ENCODE data around the gene CPTP. TPM values are rescaled to one million over a fixed set of nuclear protein-coding genes. Genes with fewer than 3 reads are reported as not detected.

CPTP gene
- total RNA-seq, 1 experiment from 2014 or later, result 14.0 TPM

- no peaks in the 10 kb centered on the region for H3K9me3 ChIP-seq (ENCODE audit: control insufficient read depth, low read depth, low read length)
- peak; percentile 67 for DNase-seq
- no peak within 1 kb of the TSS for H4K5ac ChIP-seq (ENCODE audit: insufficient read length, low read depth, low read length)
- no peak within 1 kb of the TSS for H2BK20ac ChIP-seq (ENCODE audit: low read depth, low read length, poor library complexity, severe bottlenecking)
- H3K23me2 ChIP-seq (ENCODE audit: insufficient read length, low read depth, low read length, poor library complexity, severe bottlenecking), result peaks cover 11% of the 10 kb centered on the region
- no peak within 1 kb of the TSS for H2AK5ac ChIP-seq (ENCODE audit: insufficient read length, low read length)
- peaks cover 10% of the 10 kb centered on the region for H3K79me1 ChIP-seq (ENCODE audit: insufficient read depth, low read depth, low read length, poor library complexity, severe bottlenecking)
- peak; percentile 55; the same call in 2 of the 3 replicates for TF ChIP-seq CTCF (conservative IDR thresholded peaks at IDR 0.05)
- peaks cover 3% of the 10 kb centered on the region; the same call in 1 of the 2 replicates for H3K79me2 ChIP-seq (ENCODE audit: insufficient read depth, low read length)
- H3K9ac ChIP-seq (ENCODE audit: extremely low read depth, insufficient read length, low read length), result peak within 1 kb of the TSS; percentile 3
- H4K20me1 ChIP-seq (ENCODE audit: control insufficient read depth, insufficient read depth, insufficient read length), result peaks cover 3% of the 10 kb centered on the region
- peak within 1 kb of the TSS; percentile 59 for H3K14ac ChIP-seq (ENCODE audit: insufficient read depth, low read length)
- no peak within 1 kb of the TSS for H4K8ac ChIP-seq (replicated peaks; ENCODE audit: insufficient read length, low read depth, low read length)
- H3K4me2 ChIP-seq (ENCODE audit: insufficient read depth, insufficient read length, low read length), result peak within 1 kb of the TSS; percentile 90
- no peak within 1 kb of the TSS for H2BK5ac ChIP-seq (ENCODE audit: insufficient read length, low read length)
- H3K4me1 ChIP-seq (ENCODE audit: insufficient read depth, low read length), result no peaks in the 10 kb centered on the region; the same call in 1 of the 2 replicates
- Mint-ChIP-seq H3K4me3 (peak within 1 kb of the TSS; percentile 72 to 84), H3K4me1 (peaks cover 22 to 39% of the 10 kb centered on the region in 2 experiments), H3K9me3 (no peaks in the 10 kb centered on the region), H3K27me3 (ENCODE audit: low read depth) (peaks cover 20% of the 10 kb centered on the region), H3K36me3 (ENCODE audit: insufficient read depth in 1 of 3, low read depth in 3 of 3) (peaks cover 0 to 8% (median 2%) of the 10 kb centered on the region in 3 experiments; a peak in 1 of 7 replicates), H3K27ac (no peak within 1 kb of the TSS)
- no peak within 1 kb of the TSS for H2BK12ac ChIP-seq (ENCODE audit: insufficient read length, low read depth, low read length)
- no peak within 1 kb of the TSS for H3K23ac ChIP-seq (ENCODE audit: insufficient read length, low read depth, low read length)
- no peak within 1 kb of the TSS for H2AFZ ChIP-seq (ENCODE audit: low read length)
- H3K27ac ChIP-seq (ENCODE audit: insufficient read length, low read depth, low read length), result no peak within 1 kb of the TSS
- no CpG with 5 or more reads among the region's 122 CpGs for WGBS (ENCODE audit: extremely low coverage, insufficient read length, low lambda C conversion rate)
- no peak within 1 kb of the TSS for H3K4ac ChIP-seq (ENCODE audit: low read depth, low read length)
- no peak within 1 kb of the TSS for H3K56ac ChIP-seq (ENCODE audit: insufficient read length, low read depth, low read length)
- H3T11ph ChIP-seq (ENCODE audit: low read length), result no peak within 1 kb of the TSS
- H4K91ac ChIP-seq (ENCODE audit: insufficient read length, low read depth, low read length), result no peak within 1 kb of the TSS
- no peaks in the 10 kb centered on the region for H3K27me3 ChIP-seq (ENCODE audit: insufficient read depth, low read length)
- H2BK120ac ChIP-seq (ENCODE audit: low read depth, low read length, poor library complexity, severe bottlenecking), result no peak within 1 kb of the TSS
- no peak within 1 kb of the TSS for H2BK15ac ChIP-seq (ENCODE audit: low read depth, low read length)
- no peak within 1 kb of the TSS for H3K18ac ChIP-seq (ENCODE audit: insufficient read length, low read depth, low read length)
Measured at GRCh38 chr1:1349256-1350012, 24.8 kb downstream of the CPTP start, which contains the start of gene DVL1. DVL1 (minus strand) TSS chr1:1349418; CDS start chr1:1349065, 353 bp downstream.
